ENCODE measurements around the gene VKORC1.

DNA sequence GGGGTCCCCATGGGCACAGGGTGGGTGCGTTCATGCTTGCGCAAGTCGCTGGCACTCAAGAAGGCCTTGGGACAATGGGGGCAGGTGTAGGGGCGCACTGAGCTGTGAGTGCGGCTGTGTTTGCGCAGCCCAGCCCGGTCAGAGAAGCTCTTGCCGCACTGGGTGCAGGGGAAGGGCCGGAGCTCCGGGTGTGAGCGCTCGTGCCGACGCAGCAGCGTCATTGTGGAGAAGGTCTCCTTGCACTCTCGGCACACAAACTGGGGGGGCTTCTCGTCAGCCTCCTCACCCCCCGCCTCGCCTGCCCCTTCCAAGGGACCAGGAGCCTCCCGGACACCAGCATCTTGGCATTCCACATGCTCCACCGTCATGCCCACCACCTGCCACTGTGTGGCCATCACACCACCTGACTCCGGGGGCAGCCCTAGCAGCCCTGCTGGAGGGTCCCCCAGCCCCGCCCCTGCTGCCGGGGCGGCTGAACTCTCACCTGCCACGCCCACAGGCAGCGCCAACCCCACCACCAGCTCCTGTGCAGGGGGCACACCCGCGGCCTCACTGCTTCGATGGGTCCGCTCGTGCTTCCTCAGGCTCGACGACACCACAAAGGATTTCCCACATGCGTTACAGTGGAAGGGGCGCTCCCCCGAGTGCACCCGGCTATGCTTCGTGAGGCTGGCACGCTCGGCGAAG is 33.3 kb downstream of the VKORC1 start:
- TF ChIP-seq ZNF274 (IDR thresholded peaks at IDR 0.05; ENCODE audit: low read depth, low read length) (no peak), YY1 (IDR thresholded peaks at IDR 0.05; ENCODE audit: insufficient read depth, insufficient read length) (no peak), SUZ12 (IDR thresholded peaks at IDR 0.05; ENCODE audit: extremely low read depth, insufficient read depth, insufficient read length) (no peak)
